ENCODE measurements around the gene PCSK5.
"Not testable (repeated sequence)": the region's sequence is repeated elsewhere in the genome, so short reads cannot be mapped to it uniquely, and the experiment has no call there.

PCSK5 gene

GRCh38 chr9:75890472-75891276 is at the start of gene PCSK5:
Gene PCSK5, plus strand, starts transcription at chr9:75890673. Its CDS starts 509 bp downstream, at chr9:75891182.
- peak; percentile 74 to 98 (median 92) for DNase-seq
- intact Hi-C loops (cut with DNase I): no loop called here

- DNase-seq: no peak
- intact Hi-C loops (cut with DNase I): no loop called here
Observed at GRCh38 chr9:75844321-75844720, 46.2 kb upstream of the PCSK5 start.

- DNase-seq: no peak
- intact Hi-C loops (cut with DNase I): no loop called here
Observed at GRCh38 chr9:75845806-75846205, 44.7 kb upstream of the PCSK5 start.

GRCh38 chr9:75847085-75847484 is 43.4 kb upstream of the PCSK5 start:
- no peak for DNase-seq
- intact Hi-C loops (cut with DNase I): no loop called here

GRCh38 chr9:75850459-75851200 is 39.8 kb upstream of the PCSK5 start:
- intact Hi-C loops (cut with DNase I): no loop called here

GRCh38 chr9:75851917-75852316 is 38.6 kb upstream of the PCSK5 start:
- intact Hi-C loops (cut with DNase I): no loop called here
- DNase-seq: no peak

More at GRCh38 chr9:75850459-75851200, 39.8 kb upstream of the PCSK5 start:
- no peak for DNase-seq

GRCh38 chr9:75852746-75853145 is 37.7 kb upstream of the PCSK5 start:
- no peak for DNase-seq
- intact Hi-C loops (cut with DNase I): no loop called here

- intact Hi-C loops (cut with DNase I): no loop called here
- peak in 12 of 42 donors; percentile 11 to 46 (median 18) for DNase-seq
Observed at GRCh38 chr9:75855509-75855908, 35.0 kb upstream of the PCSK5 start.

GRCh38 chr9:75858497-75859092 is 31.9 kb upstream of the PCSK5 start:
- intact Hi-C loops (cut with DNase I): no loop called here
- DNase-seq: no peak

GRCh38 chr9:75864266-75864665 is 26.2 kb upstream of the PCSK5 start:
- intact Hi-C loops (cut with DNase I): no loop called here
- DNase-seq: no peak

- intact Hi-C loops (cut with DNase I): no loop called here
- peak in 30 of 42 donors; percentile 16 to 88 (median 65) for DNase-seq
Observed at GRCh38 chr9:75866273-75866871, 24.1 kb upstream of the PCSK5 start.

GRCh38 chr9:75868526-75868925 is 21.9 kb upstream of the PCSK5 start:
- intact Hi-C loops (cut with DNase I); DNase-seq: not testable (repeated sequence)

GRCh38 chr9:75869236-75869635 is 21.2 kb upstream of the PCSK5 start:
- intact Hi-C loops (cut with DNase I): no loop called here

GRCh38 chr9:75870450-75870849 is 20.0 kb upstream of the PCSK5 start:
- no peak for DNase-seq
- intact Hi-C loops (cut with DNase I): no loop called here

More at GRCh38 chr9:75869236-75869635, 21.2 kb upstream of the PCSK5 start:
- DNase-seq: no peak

GRCh38 chr9:75871624-75872023 is 18.8 kb upstream of the PCSK5 start:
- intact Hi-C loops (cut with DNase I): no loop called here
- no peak for DNase-seq

GRCh38 chr9:75873712-75874111 is 16.8 kb upstream of the PCSK5 start:
- DNase-seq: peak in 11 of 42 donors; percentile 2 to 45 (median 14)
- intact Hi-C loops (cut with DNase I): no loop called here

- no peak for DNase-seq
- intact Hi-C loops (cut with DNase I): no loop called here
Observed at GRCh38 chr9:75876999-75877640, 13.4 kb upstream of the PCSK5 start.

GRCh38 chr9:75878488-75878860 is 12.0 kb upstream of the PCSK5 start:
- intact Hi-C loops (cut with DNase I): no loop called here
- DNase-seq: no peak

GRCh38 chr9:75880618-75881017 is 9.9 kb upstream of the PCSK5 start:
- no peak for DNase-seq
- intact Hi-C loops (cut with DNase I): no loop called here

Measured in head of caudate nucleus (tissue), 42 donors.